Endothelial cell of hepatic sinusoid (primary cell): ENCODE measurements around the gene MPST.

ENCODE experiments used
- in situ Hi-C: cut with HindIII; loops from 2 replicates; pipeline ENCODE4 v1.10.0; 2017; ENCODE audit warnings: low sequenced_read_pairs

MPST gene

GRCh38 chr22:37000676-37001534, 18.6 kb upstream of the MPST start:
- in situ Hi-C loops: no loop called here

- in situ Hi-C loops: no loop called here
Observed at GRCh38 chr22:37001826-37002225, 17.7 kb upstream of the MPST start.

- in situ Hi-C loops: no loop called here
Observed at GRCh38 chr22:37002633-37003032, 16.9 kb upstream of the MPST start.

- in situ Hi-C loops: loop anchor here (5.0 kb wide), 1 partner anchor 225 kb away; no protein-coding TSS in a partner anchor
Observed at GRCh38 chr22:37007651-37008050, 11.9 kb upstream of the MPST start.

- in situ Hi-C loops: loop anchor here (5.0 kb wide), 1 partner anchor 226 kb away; no protein-coding TSS in a partner anchor
Observed at GRCh38 chr22:37008365-37008764, 11.2 kb upstream of the MPST start.

- in situ Hi-C loops: loop anchor here (5.0 kb wide), 1 partner anchor 227 kb away; no protein-coding TSS in a partner anchor
Observed at GRCh38 chr22:37009490-37009889, 10.1 kb upstream of the MPST start.

GRCh38 chr22:37010174-37010573, 9.4 kb upstream of the MPST start:
- in situ Hi-C loops: no loop called here

GRCh38 chr22:37010976-37011375, 8.6 kb upstream of the MPST start:
- in situ Hi-C loops: no loop called here

GRCh38 chr22:37011472-37011871, 8.1 kb upstream of the MPST start:
- in situ Hi-C loops: no loop called here

- in situ Hi-C loops: no loop called here
Observed at GRCh38 chr22:37012262-37012904, 7.2 kb upstream of the MPST start.

- in situ Hi-C loops: no loop called here
Observed at GRCh38 chr22:37012956-37013355, 6.6 kb upstream of the MPST start.

GRCh38 chr22:37014415-37014806, 5.1 kb upstream of the MPST start:
- in situ Hi-C loops: no loop called here

GRCh38 chr22:37014835-37015586, 4.5 kb upstream of the MPST start:
- in situ Hi-C loops: no loop called here

GRCh38 chr22:37015587-37015878, 4.0 kb upstream of the MPST start:
- in situ Hi-C loops: no loop called here

GRCh38 chr22:37016134-37016910, 3.2 kb upstream of the MPST start:
- in situ Hi-C loops: no loop called here

- in situ Hi-C loops: no loop called here
Observed at GRCh38 chr22:37017356-37017755, 2.2 kb upstream of the MPST start.

GRCh38 chr22:37018086-37018814, 1.3 kb upstream of the MPST start:
- in situ Hi-C loops: no loop called here

GRCh38 chr22:37018815-37019308, 680 bp upstream of the MPST start:
- in situ Hi-C loops: no loop called here

- in situ Hi-C loops: no loop called here
Observed at GRCh38 chr22:37020192-37020479, 594 bp downstream of the MPST start.

- in situ Hi-C loops: no loop called here
Observed at GRCh38 chr22:37021041-37021440, 1.5 kb downstream of the MPST start.
